Pons (tissue), 1 donor: ENCODE measurements around the gene DNAAF3.

Experiments used
- DNase-seq: peaks from one replicate; pipeline ENCODE4 v3.0.0-alpha.2; 2016; ENCODE audit warnings: low spot score

DNAAF3 gene

GRCh38 chr19:55153652-55154264 lies 12.7 kb downstream of the DNAAF3 start:
- no peak for DNase-seq

DNA sequence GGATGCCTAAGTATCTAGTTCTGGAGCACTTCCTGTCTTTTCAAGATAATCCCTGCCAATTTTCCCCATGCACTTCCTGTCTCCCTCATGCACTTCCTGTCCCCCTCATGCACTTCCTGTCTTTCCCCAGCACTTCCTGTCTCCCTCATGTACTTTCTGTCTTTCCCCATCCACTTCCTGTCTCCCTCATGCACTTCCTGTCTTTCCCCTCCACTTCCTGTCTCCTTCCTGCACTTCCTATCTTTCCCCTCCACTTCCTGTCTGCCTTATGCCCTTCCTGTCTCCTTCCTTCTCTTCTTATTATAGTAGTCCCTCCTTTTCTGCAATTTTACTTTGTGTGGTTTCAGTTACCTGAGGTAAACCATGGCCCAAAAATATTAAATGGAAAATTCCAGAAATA lies 14.4 kb downstream of the DNAAF3 start:
- no peak for DNase-seq

- no peak for DNase-seq
These were observed 17.1 kb downstream of the DNAAF3 start, which contains the start of gene TNNT1 for GRCh38 chr19:55149078-55150003. Gene TNNT1, minus strand, starts transcription at chr19:55149206. Its CDS starts 2,049 bp downstream, at chr19:55147157.

- no peak for DNase-seq
These were observed 18.7 kb downstream of the DNAAF3 start for GRCh38 chr19:55147545-55148251.

- no peak for DNase-seq
These were observed 19.6 kb downstream of the DNAAF3 start for GRCh38 chr19:55146705-55147273.

DNA sequence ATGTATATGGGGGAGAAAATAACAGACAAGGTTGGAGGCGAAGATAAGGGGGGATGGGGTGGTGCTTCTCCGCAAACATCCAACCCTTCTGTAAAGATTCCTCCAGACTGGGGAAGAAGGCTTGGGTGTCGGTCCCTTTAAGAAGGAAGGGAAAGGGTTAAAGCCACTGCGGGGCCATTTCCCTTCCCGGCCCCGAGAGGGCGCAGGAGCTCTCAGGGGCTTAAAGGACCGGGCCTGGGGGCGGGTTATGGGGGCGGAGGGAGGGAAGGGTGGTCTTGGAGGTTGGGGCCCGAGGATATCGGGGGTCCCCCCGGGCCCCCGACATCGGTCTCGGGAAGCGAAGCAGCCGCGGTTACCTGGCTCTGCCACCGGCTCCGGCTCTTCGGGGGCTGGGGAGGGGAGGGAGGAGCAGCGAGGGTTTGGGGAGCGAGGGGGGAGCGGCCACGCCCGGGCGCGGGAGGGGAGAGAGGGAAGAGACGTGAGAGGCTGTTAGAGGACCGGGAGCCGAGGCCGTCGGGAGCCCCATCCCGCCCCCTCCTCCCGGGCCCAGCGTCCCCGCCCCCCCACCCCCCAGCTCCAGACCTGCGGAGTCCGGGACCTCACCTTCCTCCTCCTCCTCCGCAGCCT lies 20.2 kb downstream of the DNAAF3 start:
- no peak for DNase-seq

DNA sequence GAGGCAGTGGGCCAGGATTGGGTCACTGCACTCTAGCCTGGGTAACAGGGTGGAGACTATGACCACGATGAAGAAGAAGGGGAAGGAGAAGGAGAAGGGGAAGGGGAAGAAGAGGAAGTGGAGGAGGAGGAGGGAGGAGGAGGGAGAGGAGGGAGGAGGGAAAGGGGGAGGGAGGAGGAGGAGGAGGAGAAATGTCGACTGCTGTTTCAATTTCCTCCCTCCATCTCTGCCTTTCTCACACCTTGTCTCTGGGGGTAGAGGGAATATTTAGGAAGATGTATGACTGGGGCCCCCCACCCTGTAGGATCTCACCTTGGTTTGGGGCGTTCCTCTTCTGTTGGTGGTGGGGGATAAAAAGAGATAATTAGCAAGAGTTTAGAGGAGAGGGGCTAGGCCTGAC lies 21.2 kb downstream of the DNAAF3 start:
- DNase-seq = no peak

- no peak for DNase-seq
These were observed 24.7 kb downstream of the DNAAF3 start for GRCh38 chr19:55141696-55142095.

DNA sequence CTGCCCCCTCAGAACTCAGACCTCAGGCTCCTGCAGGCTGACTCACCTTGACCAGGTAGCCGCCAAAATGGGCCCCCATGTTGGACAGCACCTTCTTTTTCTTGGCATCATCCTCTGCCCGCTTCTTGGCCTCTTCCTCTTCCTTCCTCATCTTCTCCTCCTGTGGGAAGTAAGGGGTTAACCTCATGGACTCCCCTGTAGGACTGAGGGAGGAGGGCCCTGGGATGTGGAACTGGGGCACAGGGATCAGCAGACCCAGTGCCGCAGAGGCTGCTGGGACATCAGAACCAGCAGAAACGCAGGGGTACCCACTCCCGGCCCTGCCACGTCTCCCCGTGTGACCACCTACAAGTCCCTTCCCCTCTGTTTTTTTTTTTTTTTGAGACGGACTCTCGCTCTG lies 28.5 kb downstream of the DNAAF3 start:
- no peak for DNase-seq

DNA sequence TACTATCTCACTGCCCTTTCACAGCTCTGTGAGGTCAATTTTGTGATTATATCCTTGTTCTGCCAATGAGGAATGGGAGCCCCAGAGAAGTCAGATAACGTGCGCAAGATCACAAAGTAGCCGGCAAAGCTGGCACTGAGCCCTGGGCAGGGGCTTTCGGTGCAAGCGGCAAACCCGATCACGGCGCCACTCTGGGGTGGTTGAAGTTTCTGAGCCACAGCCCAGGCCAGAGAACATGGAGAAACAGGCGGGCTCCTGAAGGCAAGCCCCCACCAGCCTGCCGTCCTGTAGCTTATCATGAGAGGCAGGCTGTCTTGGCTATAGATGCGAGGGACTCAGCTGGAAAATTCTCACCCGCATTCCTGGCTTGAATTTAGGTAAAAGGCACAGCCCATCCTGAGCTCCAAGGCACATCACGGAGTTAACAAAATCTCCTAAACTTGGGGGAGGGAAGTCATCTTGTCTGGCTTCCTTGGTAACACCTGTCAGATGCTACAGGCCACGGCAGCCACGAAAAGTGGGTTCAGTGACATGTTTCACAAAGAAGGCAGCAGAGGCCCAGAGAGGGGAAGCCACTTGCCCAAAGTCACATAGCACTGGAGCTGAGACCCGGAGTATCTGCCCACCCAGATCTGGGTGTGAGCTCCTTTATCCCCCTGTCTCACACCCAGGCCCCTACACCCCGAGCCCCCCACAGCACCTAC lies 29.9 kb downstream of the DNAAF3 start:
- DNase-seq = no peak

DNA sequence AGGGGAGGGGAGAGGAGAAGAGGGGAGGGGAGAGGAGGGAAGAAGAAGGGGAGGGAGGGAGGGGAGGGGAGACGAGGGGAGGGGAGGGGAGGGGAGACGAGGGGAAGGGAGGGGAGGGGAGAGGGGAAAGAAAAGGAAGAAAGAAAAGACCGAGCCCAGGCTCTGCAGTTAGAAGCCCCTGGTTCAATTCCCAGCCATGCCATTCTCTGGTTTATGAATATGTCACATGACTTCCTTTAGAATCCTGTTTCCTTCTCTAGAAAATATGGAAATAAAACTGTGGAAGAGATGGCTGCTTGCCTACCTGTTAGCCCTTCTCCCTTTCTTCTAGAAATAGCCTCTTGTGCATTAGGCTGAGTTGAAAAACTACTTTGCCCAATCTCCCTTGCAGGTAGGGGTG lies 31.7 kb downstream of the DNAAF3 start:
- no peak for DNase-seq

DNA sequence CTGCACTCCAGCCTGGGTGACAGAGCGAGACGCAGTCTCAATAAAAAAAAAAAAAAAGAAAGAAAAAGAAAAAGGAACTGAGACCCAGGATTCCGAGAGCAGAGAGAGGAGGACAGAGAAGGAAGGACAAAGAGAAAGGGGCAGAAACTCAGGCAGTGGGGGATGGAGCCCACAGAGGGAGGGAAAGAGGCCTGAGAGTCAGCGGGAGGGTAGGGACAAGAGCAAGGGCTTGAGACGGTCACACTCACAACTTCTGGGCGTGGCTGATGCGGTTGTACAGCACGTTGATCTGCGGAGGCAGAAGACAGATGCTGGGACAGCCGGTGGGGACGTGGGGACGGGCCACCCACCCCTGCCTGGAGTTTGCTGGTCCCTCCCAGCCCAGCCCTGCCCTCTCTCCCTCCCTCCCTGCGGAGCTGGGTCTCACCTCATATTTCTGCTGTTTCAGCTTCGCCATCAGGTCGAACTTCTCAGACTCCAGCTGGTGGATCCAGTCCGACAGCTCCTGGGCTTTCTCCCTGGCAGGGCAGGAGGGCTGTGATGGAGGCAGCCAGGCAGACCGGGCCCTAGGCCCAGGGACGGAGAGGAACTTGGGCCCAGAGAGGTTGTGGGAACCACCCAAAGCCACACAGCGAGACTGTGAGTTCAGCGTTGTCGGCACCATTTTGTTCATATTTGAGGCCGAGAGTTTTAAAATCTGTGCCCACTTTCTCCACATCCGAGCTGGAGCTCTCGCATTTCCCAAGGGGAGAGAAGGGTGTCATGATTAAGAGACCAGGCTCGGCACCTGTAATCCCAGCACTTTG lies 32.6 kb downstream of the DNAAF3 start:
- DNase-seq = no peak

- no peak for DNase-seq
These were observed 33.8 kb downstream of the DNAAF3 start for GRCh38 chr19:55132453-55133129.

DNA sequence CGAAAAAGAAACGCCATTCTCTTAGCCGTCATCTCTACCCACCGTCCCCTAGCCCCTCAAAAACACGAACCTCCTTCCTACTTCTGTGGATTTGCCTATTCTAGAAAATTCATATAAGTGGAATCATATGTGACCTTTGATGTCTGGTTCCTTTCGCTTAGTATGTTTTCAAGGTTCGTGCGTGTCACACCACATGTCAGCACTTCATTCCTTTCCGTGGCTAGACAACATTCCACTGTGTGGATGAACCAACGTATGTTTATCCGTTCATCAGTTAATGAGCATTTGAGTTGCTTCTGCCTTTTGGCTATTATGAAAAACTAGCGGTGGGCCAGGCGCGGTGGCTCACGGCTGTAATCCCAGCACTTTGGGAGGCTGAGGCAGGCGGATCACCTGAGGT lies 35.0 kb downstream of the DNAAF3 start:
- DNase-seq = no peak

DNA sequence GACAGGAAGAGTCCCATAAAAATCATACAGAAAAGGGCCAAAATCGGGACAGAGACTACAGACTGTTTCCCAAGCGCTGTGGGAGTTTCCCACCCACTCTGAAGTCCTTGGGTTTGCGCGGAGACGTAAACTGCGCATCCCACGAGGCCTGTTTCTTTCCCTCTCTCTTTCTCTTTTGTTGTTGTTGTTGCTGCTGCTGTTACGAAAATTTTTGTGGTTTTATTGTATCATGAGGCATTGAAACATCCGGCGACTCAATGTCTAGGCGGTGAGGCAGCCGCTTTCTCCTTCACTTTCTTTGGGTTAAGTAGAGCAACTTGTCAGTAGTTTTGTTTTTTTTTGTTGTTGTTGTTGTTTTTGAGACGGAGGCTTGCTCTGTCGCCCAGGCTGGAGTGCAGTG lies 47.4 kb downstream of the DNAAF3 start:
- no peak for DNase-seq

- DNase-seq = peak; percentile 75
These were observed 47.9 kb downstream of the DNAAF3 start for GRCh38 chr19:55118401-55118991.

- DNase-seq = peak; percentile 99
These were observed 48.6 kb downstream of the DNAAF3 start for GRCh38 chr19:55117663-55118391.

- DNase-seq = no peak
These were observed 49.4 kb downstream of the DNAAF3 start, which contains the start of gene PPP1R12C for GRCh38 chr19:55116859-55117662. Gene PPP1R12C, minus strand, starts transcription at chr19:55117637. Its CDS starts 94 bp downstream, at chr19:55117543.
